ENCODE results near the gene ZBED5. TPM values are rescaled to one million over a fixed set of nuclear protein-coding genes. Genes with fewer than 3 reads are reported as not detected.

ZBED5 gene
- total RNA-seq, 1 donor from 2014 or later: 19.5 TPM

DNA sequence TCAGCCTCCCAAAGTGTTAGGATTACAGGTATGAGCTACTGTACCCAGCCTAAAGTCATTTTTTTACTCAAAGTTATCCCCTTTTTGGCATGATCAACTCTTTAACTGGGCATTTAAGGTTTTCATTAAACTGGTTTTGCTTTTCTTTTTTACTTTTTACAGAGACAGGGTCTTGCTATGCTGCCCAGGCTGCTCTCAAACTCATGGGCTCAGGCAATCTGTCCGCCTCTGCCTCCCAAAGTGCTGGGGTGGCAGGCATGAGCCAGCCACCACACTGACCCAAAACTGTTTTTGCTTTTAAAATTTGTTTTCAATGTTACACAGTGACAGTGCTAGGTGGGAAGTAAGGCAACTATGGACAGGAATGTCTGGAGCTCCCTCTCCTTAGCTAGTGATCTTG is 3.9 kb upstream of the ZBED5 start:
- H3K36me3 ChIP-seq (ENCODE audit: control insufficient read depth, insufficient read depth, low read length): no peaks in the 10 kb centered on the region
- no peak for DNase-seq (ENCODE audit: low read depth)
- no peak for TF ChIP-seq CTCF (IDR thresholded peaks at IDR 0.05; ENCODE audit: insufficient read depth, low read length, severe bottlenecking)
- no peak for FAIRE-seq
- H3K4me3 ChIP-seq (ENCODE audit: low read depth, low read length): no peak overlapping the region
- no peaks in the 10 kb centered on the region for H3K27me3 ChIP-seq (ENCODE audit: control insufficient read depth, insufficient read depth, low read length)

- no peak overlapping the region for H3K4me3 ChIP-seq (ENCODE audit: low read depth, low read length)
- no peaks in the 10 kb centered on the region for H3K36me3 ChIP-seq (ENCODE audit: control insufficient read depth, insufficient read depth, low read length)
- no peak for DNase-seq (ENCODE audit: low read depth)
- H3K27me3 ChIP-seq (ENCODE audit: control insufficient read depth, insufficient read depth, low read length): no peaks in the 10 kb centered on the region
- FAIRE-seq: no peak
- no peak for TF ChIP-seq CTCF (IDR thresholded peaks at IDR 0.05; ENCODE audit: insufficient read depth, low read length, severe bottlenecking)
Observed at GRCh38 chr11:10861047-10861446, 3.2 kb upstream of the ZBED5 start.

DNA sequence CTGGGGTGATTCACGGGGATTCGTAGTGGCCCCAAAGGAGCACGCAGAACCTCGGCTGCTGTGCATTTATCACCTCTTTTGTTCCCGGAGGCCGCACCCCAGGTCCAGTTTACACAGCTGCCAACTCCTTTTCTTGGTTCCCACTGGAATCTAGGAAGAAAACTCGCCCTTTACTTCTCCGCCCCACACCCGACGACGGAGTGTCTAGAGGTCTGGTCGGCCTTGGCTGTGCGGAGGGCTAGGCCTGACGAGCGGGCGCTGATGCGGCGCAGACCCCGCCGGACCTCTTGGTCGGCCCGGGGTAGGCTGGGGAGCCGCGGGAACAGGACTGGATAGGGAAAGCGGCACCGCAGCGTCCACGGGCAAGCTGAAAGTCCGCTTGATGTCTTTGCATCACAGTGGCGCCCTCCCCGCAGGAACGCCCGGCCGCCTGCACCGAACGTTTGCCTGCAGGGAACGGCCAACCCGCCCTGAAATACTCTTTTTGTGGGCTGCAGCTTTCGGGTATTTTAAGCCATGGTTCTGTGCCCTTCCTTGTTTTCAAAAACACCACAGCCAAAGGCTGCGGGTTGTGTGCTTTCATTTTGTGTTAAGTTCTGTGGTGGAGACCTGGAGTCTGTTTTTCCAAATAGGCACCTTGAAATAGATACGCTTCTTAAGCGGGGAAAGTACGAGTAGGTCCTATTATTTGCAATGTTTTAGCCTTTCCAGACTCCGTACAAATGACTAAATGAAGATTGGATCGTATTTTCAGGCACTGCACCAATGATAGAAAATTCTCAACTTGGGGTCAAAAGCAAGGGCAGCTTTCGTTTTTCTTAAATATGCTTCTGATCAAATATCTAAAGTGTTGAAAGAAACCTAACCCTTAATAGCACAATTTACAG is 829 bp upstream of the ZBED5 start:
- no peak for FAIRE-seq
- H3K27me3 ChIP-seq (ENCODE audit: control insufficient read depth, insufficient read depth, low read length): no peaks in the 10 kb centered on the region
- peaks cover 3% of the 10 kb centered on the region for H3K36me3 ChIP-seq (ENCODE audit: control insufficient read depth, insufficient read depth, low read length)
- peak; percentile 29 for DNase-seq (ENCODE audit: low read depth)
- H3K4me3 ChIP-seq (ENCODE audit: low read depth, low read length): peak overlapping the region; percentile 95
- TF ChIP-seq CTCF (IDR thresholded peaks at IDR 0.05; ENCODE audit: insufficient read depth, low read length, severe bottlenecking): no peak

DNA sequence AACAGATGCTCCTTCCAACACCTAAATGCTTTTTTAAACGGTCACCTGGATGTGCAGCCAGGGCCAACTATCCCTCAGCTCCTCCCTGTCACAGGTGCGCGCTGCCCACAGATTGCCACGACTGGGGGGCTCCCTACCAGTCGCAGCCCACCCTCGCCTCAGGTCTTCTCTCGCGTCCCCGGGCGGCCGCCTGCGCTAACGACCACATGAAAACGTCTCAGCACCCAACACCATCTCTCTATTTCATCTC is 469 bp downstream of the ZBED5 start:
- DNase-seq (ENCODE audit: low read depth): no peak

DNA sequence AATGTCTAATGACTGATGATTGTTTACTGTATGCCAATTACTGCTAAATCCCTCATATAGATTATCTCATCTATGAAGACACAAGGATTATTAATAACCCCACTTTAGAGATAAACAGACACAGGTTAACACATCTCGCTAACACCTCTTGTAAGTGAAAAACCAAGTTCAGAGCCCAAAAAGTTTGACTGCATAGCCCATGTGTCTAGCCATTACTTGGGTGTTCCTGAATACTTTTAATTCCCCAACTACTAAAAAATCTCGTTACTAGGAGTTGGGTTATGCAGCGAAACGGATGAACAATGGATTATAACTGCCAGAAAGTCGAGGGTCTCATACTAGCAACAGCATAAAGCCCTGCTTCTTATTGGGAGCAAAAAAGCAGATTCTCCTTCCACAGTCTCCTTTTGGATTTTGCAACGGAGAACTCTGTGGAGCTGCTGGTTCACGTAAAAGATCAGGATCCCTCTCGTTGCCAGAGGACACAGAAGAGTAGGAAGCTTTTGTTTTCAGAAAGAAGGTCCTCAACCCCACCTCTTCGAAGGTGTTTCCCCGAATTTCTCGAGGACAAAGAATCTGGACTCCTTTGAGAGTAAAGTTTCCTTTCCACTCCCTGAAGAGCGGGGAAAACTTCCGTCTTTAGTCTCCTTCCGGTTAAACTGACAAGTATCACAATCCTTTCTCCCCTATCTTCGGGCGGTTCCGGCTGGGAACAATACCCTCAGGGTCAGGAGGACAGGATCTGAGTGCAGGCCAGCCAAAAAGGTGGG is 979 bp downstream of the ZBED5 start:
- no peaks in the 10 kb centered on the region for H3K27me3 ChIP-seq (ENCODE audit: control insufficient read depth, insufficient read depth, low read length)
- TF ChIP-seq CTCF (IDR thresholded peaks at IDR 0.05; ENCODE audit: insufficient read depth, low read length, severe bottlenecking): no peak
- peaks cover 5% of the 10 kb centered on the region for H3K36me3 ChIP-seq (ENCODE audit: control insufficient read depth, insufficient read depth, low read length)
- FAIRE-seq: no peak
- H3K4me3 ChIP-seq (ENCODE audit: low read depth, low read length): peak overlapping the region; percentile 95
- peak; percentile 37 for DNase-seq (ENCODE audit: low read depth)

More for the DNA sequence above, 469 bp downstream of the ZBED5 start:
- no peak for TF ChIP-seq CTCF (IDR thresholded peaks at IDR 0.05; ENCODE audit: insufficient read depth, low read length, severe bottlenecking)
- H3K4me3 ChIP-seq (ENCODE audit: low read depth, low read length): peak overlapping the region; percentile 95
- no peak for FAIRE-seq
- H3K27me3 ChIP-seq (ENCODE audit: control insufficient read depth, insufficient read depth, low read length): no peaks in the 10 kb centered on the region
- peaks cover 4% of the 10 kb centered on the region for H3K36me3 ChIP-seq (ENCODE audit: control insufficient read depth, insufficient read depth, low read length)

Measured in bronchial epithelial cell (primary cell).